ENCODE data around the gene TMCO6. TPM values are rescaled to one million over a fixed set of nuclear protein-coding genes. Genes with fewer than 3 reads are reported as not detected.

The TMCO6 gene
- total RNA-seq, 2 experiments from 2014 or later = 20.9 to 21.1 TPM

DNA sequence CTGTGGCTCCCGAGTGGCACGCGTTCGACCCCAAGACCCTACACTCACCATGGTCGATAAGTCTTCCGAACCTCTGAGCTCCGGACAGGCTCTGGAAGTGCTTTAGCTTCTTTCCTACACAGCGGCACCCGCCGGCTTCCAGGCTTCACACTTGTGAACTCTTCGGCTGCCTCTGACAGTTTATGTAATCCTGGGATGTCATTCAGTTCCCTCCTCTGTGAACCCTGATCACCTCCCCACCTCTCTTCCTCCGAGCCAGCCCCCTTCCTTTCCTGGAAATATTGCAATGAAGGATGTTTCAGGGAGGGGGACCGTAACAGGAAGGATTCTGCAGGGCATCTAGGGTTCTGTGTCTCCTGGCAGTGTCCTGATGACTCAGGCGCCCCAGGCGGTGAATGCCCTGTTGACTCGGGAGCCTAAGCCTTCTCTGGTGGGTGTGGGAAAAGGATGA, 6.2 kb upstream of the TMCO6 start, which contains the start of gene CD14:
CD14 (minus strand) TSS at position 155 of the 451 bp plus-strand sequence; CDS start at position 51, 104 bp downstream.
- POLR2A ChIA-PET = interaction anchor here (1.0 to 2.7 kb wide), 14 partner anchors 10 to 287 kb away, joined by 3 to 45 read pairs (median 4); partner anchors contain the start of genes ANKHD1, APBB3, EIF4EBP3 and HARS1
- peaks cover 25% of the 10 kb centered on the region for H3K4me1 Mint-ChIP-seq (ENCODE audit: low read depth)
- DNase-seq (peak in 3 of 14 experiments; percentile 16 to 64 (median 59)), ATAC-seq (ENCODE audit: poor library complexity) (no peak)
- TF ChIP-seq CTCF (IDR thresholded peaks at IDR 0.05) = no peak
- Histone ChIP-seq H3K36me3 (ENCODE audit: insufficient read depth, low read length) (no peaks in the 10 kb centered on the region), H3K4me3 (ENCODE audit: low read length) (peak within 1 kb of the TSS; percentile 72), H3K27me3 (ENCODE audit: control insufficient read depth in 1 of 2, insufficient read depth in 2 of 2, low read length in 2 of 2) (no peaks in the 10 kb centered on the region), H3K27ac (ENCODE audit: low read depth in 1 of 2, low read length in 2 of 2) (no peak within 1 kb of the TSS), H3K4me1 (ENCODE audit: insufficient read depth, low read length) (peaks cover 23% of the 10 kb centered on the region), H3K9me3 (ENCODE audit: control insufficient read depth in 1 of 2, insufficient read depth in 1 of 2, low read length in 2 of 2) (no peaks in the 10 kb centered on the region)
- peak within 1 kb of the TSS; percentile 79 for H3K27ac Mint-ChIP-seq
- no peaks in the 10 kb centered on the region for H3K27me3 Mint-ChIP-seq
- intact Hi-C loops (cut with DNase I, micrococcal nuclease) = loop anchor here in 1 of 2 experiments (2.0 to 10.0 kb wide), 2 partner anchors 260 to 528 kb away; no protein-coding TSS in a partner anchor
- peak within 1 kb of the TSS; percentile 91 for H3K4me3 Mint-ChIP-seq
- H3K36me3 Mint-ChIP-seq (ENCODE audit: low read depth) = no peaks in the 10 kb centered on the region
- no peaks in the 10 kb centered on the region for H3K9me3 Mint-ChIP-seq
- CTCF ChIA-PET = interaction anchor here (1.0 kb wide), 2 partner anchors 79 to 85 kb away, joined by 3 to 4 read pairs; partner anchors contain the start of gene EIF4EBP3

GRCh38 chr5:140633501-140633900, 5.8 kb upstream of the TMCO6 start:
- H3K27ac Mint-ChIP-seq = peak overlapping the region; percentile 79
- Histone ChIP-seq H3K27ac (ENCODE audit: low read depth in 1 of 2, low read length in 2 of 2) (no peak overlapping the region), H3K4me3 (ENCODE audit: low read length) (peak overlapping the region; percentile 72), H3K27me3 (ENCODE audit: control insufficient read depth in 1 of 2, insufficient read depth in 2 of 2, low read length in 2 of 2) (no peaks in the 10 kb centered on the region), H3K4me1 (ENCODE audit: insufficient read depth, low read length) (peaks cover 26% of the 10 kb centered on the region), H3K9me3 (ENCODE audit: control insufficient read depth in 1 of 2, insufficient read depth in 1 of 2, low read length in 2 of 2) (no peaks in the 10 kb centered on the region), H3K36me3 (ENCODE audit: insufficient read depth, low read length) (no peaks in the 10 kb centered on the region)
- H3K4me3 Mint-ChIP-seq = peak overlapping the region; percentile 91
- DNase-seq (no peak), ATAC-seq (ENCODE audit: poor library complexity) (no peak)
- ChIA-PET CTCF (interaction anchor here (1.0 kb wide), 1 partner anchor 86 kb away, joined by 4 read pairs; the partner anchor contains the start of gene EIF4EBP3), POLR2A (interaction anchor here (1.1 to 2.7 kb wide), 10 partner anchors 11 to 86 kb away, joined by 4 to 45 read pairs (median 7); partner anchors contain the start of genes APBB3, EIF4EBP3, IK and NDUFA2)
- TF ChIP-seq CTCF (IDR thresholded peaks at IDR 0.05) = no peak
- no peaks in the 10 kb centered on the region for H3K36me3 Mint-ChIP-seq (ENCODE audit: low read depth)
- intact Hi-C loops (cut with DNase I, micrococcal nuclease) = loop anchor here in 1 of 2 experiments (2.0 to 10.0 kb wide), 2 partner anchors 261 to 529 kb away; no protein-coding TSS in a partner anchor
- no peaks in the 10 kb centered on the region for H3K9me3 Mint-ChIP-seq
- H3K4me1 Mint-ChIP-seq (ENCODE audit: low read depth) = peaks cover 29% of the 10 kb centered on the region
- H3K27me3 Mint-ChIP-seq = no peaks in the 10 kb centered on the region

DNA sequence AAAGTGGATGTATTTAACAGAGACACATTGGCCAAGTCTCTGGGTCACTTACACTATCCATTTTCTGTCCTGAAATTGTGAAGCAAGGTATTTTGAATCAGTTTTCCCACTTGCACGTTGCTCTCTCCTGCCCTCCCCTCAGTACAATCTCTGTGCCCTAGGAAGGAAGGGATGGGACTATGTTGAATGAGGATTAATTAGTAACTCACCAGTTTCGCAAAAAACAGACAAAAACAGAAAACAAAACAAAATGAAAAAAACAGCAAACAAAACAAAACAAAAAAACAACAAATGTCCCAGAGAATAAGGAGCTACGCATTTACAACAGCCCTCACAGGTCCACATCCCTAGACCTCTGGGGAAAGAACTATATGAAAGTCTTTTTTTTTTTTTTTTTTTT, 5.1 kb upstream of the TMCO6 start:
- Mint-ChIP-seq H3K36me3 (ENCODE audit: low read depth) (peaks cover 4% of the 10 kb centered on the region), H3K4me1 (ENCODE audit: low read depth) (peaks cover 35% of the 10 kb centered on the region), H3K4me3 (peak overlapping the region; percentile 91), H3K9me3 (no peaks in the 10 kb centered on the region), H3K27ac (peak overlapping the region; percentile 26), H3K27me3 (no peaks in the 10 kb centered on the region)
- intact Hi-C loops (cut with DNase I, micrococcal nuclease) = loop anchor here in 1 of 2 experiments (10.0 kb wide), 1 partner anchor 529 kb away; no protein-coding TSS in a partner anchor
- peaks cover 32% of the 10 kb centered on the region for H3K4me1 ChIP-seq (ENCODE audit: insufficient read depth, low read length)
- no peak for ATAC-seq (ENCODE audit: poor library complexity)
- H3K36me3 ChIP-seq (ENCODE audit: insufficient read depth, low read length) = no peaks in the 10 kb centered on the region
- no peak for TF ChIP-seq CTCF (IDR thresholded peaks at IDR 0.05)
- no peak for DNase-seq
- no peak overlapping the region for H3K27ac ChIP-seq (ENCODE audit: low read depth in 1 of 2, low read length in 2 of 2)
- no peaks in the 10 kb centered on the region for H3K9me3 ChIP-seq (ENCODE audit: control insufficient read depth in 1 of 2, insufficient read depth in 1 of 2, low read length in 2 of 2)
- H3K27me3 ChIP-seq (ENCODE audit: control insufficient read depth in 1 of 2, insufficient read depth in 2 of 2, low read length in 2 of 2) = no peaks in the 10 kb centered on the region
- H3K4me3 ChIP-seq (ENCODE audit: low read length) = no peak overlapping the region
- CTCF ChIA-PET = interaction anchor here (0.9 to 3.1 kb wide), 2 partner anchors 33 to 87 kb away, joined by 3 to 18 read pairs; partner anchors contain the start of gene EIF4EBP3
- POLR2A ChIA-PET = interaction anchor here (1.2 to 2.6 kb wide), 3 partner anchors 77 to 232 kb away, joined by 4 to 19 read pairs (median 6); partner anchors contain the start of genes ANKHD1 and EIF4EBP3
